ENCODE data around the gene PHF20.
A peak's percentile ranks its signal among the peaks of the same experiment; 100 is the strongest.
"Not testable (repeated sequence)": the region's sequence is repeated elsewhere in the genome, so short reads cannot be mapped to it uniquely, and the experiment has no call there.

The PHF20 gene

GRCh38 chr20:35988910-35989463 lies 217.2 kb downstream of the PHF20 start:
- Histone ChIP-seq H3K27me3 (ENCODE audit: insufficient read depth, low read depth, severe bottlenecking) (no peaks in the 10 kb centered on the region), H3K36me3 (no peaks in the 10 kb centered on the region), H3K27ac (no peak overlapping the region), H3K9me3 (ENCODE audit: severe bottlenecking) (no peaks in the 10 kb centered on the region), H3K4me3 (ENCODE audit: low read depth, low read length) (no peak overlapping the region)
- TF ChIP-seq CTCF (IDR thresholded peaks at IDR 0.05; ENCODE audit: low read depth, low read length): no peak
- DNase-seq: no peak

GRCh38 chr20:35991142-35991771 lies 219.4 kb downstream of the PHF20 start:
- Histone ChIP-seq H3K9me3 (ENCODE audit: severe bottlenecking) (no peaks in the 10 kb centered on the region), H3K27me3 (ENCODE audit: insufficient read depth, low read depth, severe bottlenecking) (no peaks in the 10 kb centered on the region), H3K4me3 (ENCODE audit: low read depth, low read length) (no peak overlapping the region), H3K27ac (no peak overlapping the region), H3K36me3 (no peaks in the 10 kb centered on the region)
- TF ChIP-seq CTCF (IDR thresholded peaks at IDR 0.05; ENCODE audit: low read depth, low read length): peak; percentile 52
- DNase-seq: peak; percentile 32

GRCh38 chr20:35992713-35993335 lies 221.0 kb downstream of the PHF20 start:
- DNase-seq: peak; percentile 55
- no peak overlapping the region for H3K4me3 ChIP-seq (ENCODE audit: low read depth, low read length)

GRCh38 chr20:35994994-35995453 lies 223.2 kb downstream of the PHF20 start:
- Histone ChIP-seq H3K27ac (no peak overlapping the region), H3K9me3 (ENCODE audit: severe bottlenecking) (no peaks in the 10 kb centered on the region), H3K36me3 (no peaks in the 10 kb centered on the region), H3K27me3 (ENCODE audit: insufficient read depth, low read depth, severe bottlenecking) (no peaks in the 10 kb centered on the region), H3K4me3 (ENCODE audit: low read depth, low read length) (no peak overlapping the region)
- DNase-seq: peak; percentile 91
- TF ChIP-seq CTCF (IDR thresholded peaks at IDR 0.05; ENCODE audit: low read depth, low read length): peak; percentile 93

More at GRCh38 chr20:35992713-35993335, 221.0 kb downstream of the PHF20 start:
- peak; percentile 69 for TF ChIP-seq CTCF (IDR thresholded peaks at IDR 0.05; ENCODE audit: low read depth, low read length)
- Histone ChIP-seq H3K9me3 (ENCODE audit: severe bottlenecking) (no peaks in the 10 kb centered on the region), H3K27ac (no peak overlapping the region), H3K27me3 (ENCODE audit: insufficient read depth, low read depth, severe bottlenecking) (no peaks in the 10 kb centered on the region), H3K36me3 (no peaks in the 10 kb centered on the region)

- not testable (repeated sequence) for DNase-seq; H3K9me3 ChIP-seq (ENCODE audit: severe bottlenecking); H3K27ac ChIP-seq; H3K4me3 ChIP-seq (ENCODE audit: low read depth, low read length); H3K27me3 ChIP-seq (ENCODE audit: insufficient read depth, low read depth, severe bottlenecking); H3K36me3 ChIP-seq
Observed at GRCh38 chr20:35996492-35996891, 224.7 kb downstream of the PHF20 start.
